HG02970 (cell line): ENCODE measurements around the gene SERPINB13.
"Not testable (repeated sequence)": the region's sequence is repeated elsewhere in the genome, so short reads cannot be mapped to it uniquely, and the experiment has no call there.

Experiments used
- ATAC-seq: cut with Tn5 transposase; IDR thresholded peaks from one replicate; pipeline ENCODE4 v1.9.1; 2021; ENCODE audit warnings: mild to moderate bottlenecking, moderate library complexity, moderate number of reproducible peaks; ENCODE audit not compliant: unreplicated experiment, low FRiP score

Gene SERPINB13

DNA sequence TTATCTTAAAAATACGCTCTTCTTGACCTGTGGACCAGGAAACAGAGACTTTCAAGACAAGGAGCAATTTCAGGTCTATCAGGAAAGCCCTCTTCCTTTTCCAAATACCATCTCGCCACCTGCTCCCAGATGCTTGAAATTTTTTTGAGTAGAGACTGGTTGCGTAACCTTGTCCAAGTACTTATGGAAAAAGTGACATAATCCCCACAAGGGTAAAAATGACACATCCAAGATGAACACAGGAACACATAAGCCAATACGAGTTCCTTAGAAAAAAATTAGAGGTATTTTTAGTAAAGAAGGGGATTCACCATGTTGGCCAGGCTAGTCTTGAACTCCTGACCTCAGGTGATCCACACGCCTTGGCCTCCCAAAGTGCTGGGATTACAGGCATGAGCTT, 1.8 kb downstream of the SERPINB13 start:
- ATAC-seq: no peak

DNA sequence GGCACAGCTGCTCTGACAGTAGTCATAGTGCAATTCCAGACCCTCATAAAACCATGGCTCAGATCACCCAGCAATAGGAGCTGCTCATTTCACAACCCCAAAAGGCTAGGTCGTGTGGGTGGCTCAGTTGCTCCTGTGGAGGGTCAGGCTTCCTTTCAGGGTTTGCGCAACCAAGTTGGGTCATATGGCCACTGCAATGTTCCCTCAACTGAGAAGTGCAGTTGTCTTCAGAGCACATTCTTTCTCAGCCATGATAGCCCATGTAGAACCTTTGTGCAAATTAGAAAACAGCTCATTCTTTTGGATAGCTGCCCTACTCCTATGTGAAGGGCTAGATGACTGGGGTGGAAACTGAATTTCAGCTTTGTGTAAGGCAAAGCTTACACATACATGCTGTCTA, 3.2 kb downstream of the SERPINB13 start:
- ATAC-seq: no peak

DNA sequence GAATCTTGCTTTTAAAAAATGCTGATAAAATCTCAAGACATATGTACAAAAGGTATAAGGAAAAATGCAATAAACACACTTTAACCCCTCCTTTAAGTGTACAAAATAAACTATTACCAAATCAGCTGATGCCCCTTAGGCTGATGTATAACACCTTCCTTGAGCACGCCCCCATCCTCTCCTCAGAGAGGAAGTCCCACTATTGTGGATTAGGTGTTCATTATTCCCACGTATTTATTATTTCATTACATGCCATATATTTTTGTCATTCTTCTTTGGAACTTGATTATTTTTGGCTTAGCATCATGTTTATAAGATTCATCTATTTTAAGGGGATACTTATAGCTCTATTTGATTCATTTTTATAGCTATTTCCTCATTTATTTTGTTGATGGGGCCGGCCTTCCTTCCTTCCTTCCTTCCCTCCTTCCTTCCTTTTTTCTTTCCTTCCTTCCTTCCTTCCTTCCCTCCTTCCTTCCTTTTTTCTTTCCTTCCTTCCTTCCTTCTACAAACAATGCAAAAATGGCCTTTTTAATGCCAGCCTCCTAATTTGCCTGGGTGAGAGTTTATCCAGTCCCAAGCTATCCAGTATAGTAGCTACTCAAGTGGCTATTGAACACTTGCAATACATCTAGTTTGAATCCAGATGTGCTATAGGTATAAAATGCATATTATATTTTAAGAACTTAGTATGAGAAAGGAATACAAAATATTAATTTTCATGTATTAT, 4.0 kb downstream of the SERPINB13 start:
- no peak for ATAC-seq

DNA sequence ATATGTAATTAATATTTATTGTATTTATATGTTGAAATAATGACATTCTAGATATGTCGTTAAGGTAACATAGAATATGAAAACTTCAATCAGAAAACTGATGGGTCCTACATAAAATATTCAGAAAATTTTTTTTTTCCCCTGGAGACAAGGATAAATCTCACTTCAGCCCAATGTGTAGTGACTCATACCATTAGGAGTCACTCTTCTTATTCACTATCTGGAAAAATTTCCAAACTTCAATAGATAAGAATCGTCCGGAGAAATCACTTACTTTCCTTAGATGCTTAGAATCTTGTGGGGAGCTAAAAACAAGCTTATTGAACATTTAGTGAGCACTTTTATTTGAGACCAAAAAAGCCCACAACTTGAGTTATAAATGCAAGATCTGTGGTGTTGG, 4.6 kb downstream of the SERPINB13 start:
- no peak for ATAC-seq

DNA sequence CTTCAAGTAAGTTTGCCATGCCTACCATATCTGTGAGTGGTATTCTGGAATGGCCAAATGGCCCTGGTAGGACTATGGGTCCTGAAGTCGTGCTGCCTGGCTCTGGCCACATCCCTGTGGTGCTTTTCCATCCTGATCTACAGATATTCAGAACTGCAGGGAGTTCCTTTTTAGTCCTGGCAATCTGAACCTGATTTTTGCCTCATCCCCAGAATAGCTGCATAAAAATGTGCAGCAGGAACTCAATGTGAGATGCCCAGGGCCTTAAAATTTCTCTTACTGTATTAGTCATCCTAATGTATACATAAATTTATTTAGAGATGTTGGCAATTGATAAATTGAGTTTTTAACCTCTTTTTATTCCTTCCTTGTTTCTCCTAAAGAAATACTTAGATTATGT, 5.3 kb downstream of the SERPINB13 start:
- no peak for ATAC-seq

GRCh38 chr18:63596964-63597363, 9.8 kb downstream of the SERPINB13 start:
- no peak for ATAC-seq

DNA sequence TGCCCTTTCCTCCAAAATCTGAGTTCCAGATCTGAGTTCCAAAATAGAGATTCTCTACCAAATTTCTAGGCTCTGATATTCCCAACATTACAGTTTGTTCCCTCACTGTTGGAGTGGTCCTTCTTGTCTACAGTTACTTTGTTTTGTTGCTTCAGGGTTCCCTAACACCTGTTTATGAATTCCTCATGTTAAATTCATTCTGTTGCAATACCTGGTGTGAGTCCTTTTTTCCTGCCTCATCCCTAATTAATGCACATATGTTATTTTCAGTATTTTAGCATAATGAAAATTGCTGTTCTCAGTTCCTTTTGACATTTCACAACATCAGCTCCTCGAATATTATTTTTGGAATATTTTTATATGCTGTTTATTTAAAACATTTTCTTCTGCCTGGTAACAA, 16.2 kb downstream of the SERPINB13 start:
- ATAC-seq: no peak

DNA sequence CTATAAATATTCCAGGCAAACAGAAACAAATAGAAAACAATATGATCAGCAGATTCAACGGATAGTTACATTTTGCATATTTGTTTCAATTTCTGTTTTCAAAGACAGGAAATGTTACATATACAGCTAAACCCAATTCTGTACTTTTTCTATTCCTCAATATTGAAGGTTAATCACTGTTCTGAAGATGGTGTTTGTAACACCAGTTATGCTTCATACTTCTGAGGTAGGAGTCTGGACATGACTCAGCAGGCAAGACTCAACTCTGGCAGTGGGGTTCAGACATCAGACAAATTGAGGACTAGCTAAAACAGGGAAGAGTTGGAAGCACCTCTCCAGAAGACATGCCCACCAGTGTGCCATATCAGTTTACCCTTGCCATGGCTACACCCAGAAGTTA, 16.6 kb downstream of the SERPINB13 start:
- ATAC-seq: peak; percentile 93

DNA sequence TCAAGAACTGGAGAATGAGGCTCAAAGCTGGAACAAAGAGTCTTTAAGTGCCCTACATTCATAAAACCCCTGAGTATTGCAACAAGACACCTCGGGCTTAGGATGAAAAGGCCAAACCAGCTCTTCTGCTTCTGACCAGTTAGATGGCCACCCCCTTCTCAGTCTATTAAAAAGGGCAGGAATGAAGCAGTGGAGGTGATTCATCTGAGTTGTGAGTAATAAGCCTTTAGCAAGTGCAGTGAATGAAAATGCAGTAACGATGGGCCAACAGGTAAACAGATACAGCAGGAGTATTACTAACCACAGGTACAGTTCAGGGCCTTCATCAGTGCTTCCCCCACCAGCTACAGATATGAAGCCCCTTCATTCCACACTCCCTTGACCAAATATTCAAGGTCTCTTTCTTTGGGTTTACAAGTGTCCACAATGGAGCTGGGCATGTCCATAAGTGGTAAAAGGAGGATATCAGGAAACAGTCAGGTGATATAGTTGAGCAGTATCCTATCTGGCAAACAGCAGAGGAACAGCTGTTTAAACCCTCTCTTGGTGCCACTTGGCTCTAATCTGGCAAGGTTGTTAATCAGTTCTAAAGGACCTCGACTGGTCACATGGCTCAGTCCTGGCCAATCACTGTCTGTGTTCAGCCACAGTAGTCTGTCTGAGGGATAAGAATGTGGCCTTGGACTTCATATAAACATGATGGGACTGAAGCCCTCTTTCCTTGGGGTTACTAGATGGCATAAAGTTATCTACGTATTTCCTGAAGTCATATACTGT, 17.8 kb downstream of the SERPINB13 start:
- ATAC-seq: no peak

DNA sequence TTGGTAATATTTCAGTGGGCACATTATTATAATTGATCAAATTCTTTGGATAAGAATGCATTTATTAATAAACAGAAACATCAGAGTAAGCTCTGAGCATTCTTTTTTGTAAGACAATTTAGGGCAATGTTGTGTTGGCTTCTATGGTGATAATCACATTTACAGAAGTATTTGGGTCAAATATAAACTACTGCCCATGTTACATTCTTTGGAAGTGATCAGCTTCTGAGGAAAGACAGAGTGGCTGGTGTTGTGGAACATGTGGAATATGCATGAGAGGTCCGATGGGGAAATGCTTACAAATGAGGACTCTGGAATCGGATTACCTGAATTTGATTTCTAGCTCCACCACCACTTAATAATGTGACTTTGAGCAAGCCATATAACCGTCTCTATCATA, 19.4 kb downstream of the SERPINB13 start:
- no peak for ATAC-seq

DNA sequence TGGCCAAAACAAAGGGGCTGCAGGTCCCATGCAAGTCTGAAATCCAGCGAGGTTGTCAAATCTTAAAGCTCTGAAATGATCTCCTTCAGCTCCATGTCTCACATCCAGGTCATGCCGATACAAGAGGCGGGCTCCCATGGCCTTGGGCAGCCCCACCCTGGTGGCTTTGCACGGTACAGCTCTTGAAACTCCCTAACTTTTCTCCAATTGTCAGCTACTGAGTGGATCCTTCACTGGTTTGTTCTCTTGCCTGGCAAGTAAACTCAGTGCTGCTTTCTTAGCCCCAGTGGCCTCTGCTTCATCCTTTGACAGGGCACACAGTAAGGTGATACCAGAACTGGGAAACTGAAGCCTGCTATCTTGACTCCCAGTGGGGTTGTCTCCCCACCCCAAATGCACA, 26.3 kb downstream of the SERPINB13 start:
- no peak for ATAC-seq

DNA sequence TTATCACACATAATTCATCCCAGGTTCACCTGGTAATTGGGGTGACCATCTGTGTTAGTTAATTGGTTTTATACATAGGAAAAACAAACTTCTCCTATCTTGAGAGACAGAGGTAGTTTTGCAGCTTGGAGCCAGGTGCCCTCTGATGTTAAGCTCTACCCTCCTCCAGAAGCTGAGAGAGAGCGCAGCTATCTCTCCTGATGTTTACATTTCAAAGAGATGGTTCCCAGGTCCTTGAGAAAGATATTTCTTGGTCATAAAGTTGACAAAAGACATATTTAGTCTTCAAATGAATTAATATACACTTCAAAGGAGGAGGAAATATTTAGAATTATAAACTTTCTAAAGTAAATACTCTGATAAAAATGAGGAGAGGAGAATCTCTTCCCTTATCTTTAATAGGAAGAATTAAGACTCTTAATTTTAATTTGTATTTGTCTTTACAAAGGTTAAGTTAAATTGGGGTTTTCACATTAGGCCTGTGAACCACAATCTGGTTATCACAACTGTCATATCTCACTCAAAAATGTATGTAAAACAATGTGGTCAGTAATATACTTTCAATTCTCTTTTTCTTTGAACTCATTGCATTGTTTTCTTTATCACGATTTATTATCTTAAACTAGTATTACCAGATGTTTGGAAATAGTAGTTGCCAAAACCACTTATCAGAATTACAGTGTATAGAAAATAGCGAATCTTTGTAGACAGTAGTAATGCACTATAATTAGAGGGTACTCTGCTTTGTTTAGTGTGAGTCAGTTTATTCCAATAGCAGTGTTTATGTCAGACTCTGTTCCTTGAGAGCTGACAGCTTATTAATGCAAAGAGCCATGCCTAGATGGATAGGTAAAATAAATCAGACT, 30.1 kb downstream of the SERPINB13 start:
- ATAC-seq: peak; percentile 70

DNA sequence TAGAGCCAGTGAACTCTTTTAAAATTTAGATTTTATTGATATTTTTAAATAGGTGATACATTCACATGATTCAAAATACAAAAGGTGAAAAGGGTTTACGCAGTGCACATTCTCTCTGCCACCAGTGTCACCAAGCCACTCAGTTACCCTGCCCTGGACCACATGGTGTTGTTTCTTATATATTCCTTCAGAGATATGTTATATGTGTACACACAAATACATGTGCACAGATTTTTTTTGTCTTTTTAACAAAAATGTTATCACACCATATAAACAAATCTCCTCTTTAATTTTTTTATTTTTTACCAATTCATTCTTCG, 30.7 kb downstream of the SERPINB13 start:
- no peak for ATAC-seq

- no peak for ATAC-seq
These were observed 32.5 kb downstream of the SERPINB13 start for GRCh38 chr18:63619661-63620060.

DNA sequence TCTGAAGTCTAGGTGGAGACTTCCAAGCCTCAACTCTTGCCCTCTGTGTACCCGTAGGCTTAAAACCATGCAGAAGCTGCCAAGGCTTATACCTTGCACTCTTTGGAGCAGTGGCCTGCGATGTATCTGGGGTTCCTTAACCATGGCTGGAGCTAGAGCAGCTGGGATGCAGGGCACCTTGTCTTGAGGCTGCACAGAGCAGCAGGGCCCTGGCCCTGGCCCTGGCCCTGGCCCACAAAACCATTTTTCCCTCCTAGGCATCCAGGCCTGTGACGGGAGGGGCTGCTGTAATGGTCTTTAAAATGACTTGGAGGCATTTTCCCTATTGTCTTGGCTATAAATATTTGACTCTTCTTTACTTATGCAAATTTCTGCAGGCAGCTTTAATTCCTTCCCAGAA, 37.7 kb downstream of the SERPINB13 start:
- no peak for ATAC-seq

GRCh38 chr18:63626431-63626830, 39.3 kb downstream of the SERPINB13 start:
- ATAC-seq: no peak

DNA sequence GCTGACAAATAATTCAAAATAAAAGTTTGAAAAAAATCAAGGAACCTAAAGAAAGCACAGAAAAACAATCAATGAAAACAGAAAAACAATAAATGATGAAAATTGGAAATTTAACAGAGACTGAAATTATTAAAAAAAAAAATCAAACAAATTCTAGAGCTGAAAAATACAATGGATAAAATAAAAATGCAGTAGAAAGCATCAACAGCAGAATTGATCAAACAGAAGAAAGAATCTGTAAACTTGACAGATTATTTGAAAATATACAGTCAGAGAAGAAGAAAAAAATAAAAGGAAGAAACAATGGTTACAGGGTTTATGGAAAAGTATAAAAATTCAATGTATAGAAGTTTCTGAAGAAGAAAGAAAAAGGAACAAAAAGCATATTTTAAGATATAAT, 40.7 kb downstream of the SERPINB13 start:
- ATAC-seq: no peak

- no peak for ATAC-seq
These were observed 50.6 kb downstream of the SERPINB13 start for GRCh38 chr18:63637703-63638102.

GRCh38 chr18:63641157-63641680, 54.1 kb downstream of the SERPINB13 start:
- ATAC-seq: not testable (repeated sequence)

GRCh38 chr18:63642668-63643356, 55.7 kb downstream of the SERPINB13 start:
- not testable (repeated sequence) for ATAC-seq
